Measurements from ENCODE around the gene ADAT2. TPM values are rescaled to one million over a fixed set of nuclear protein-coding genes. Genes with fewer than 3 reads are reported as not detected.

The ADAT2 gene
- total RNA-seq, 2 experiments from 2014 or later = 35.9 to 40.8 TPM

- CTCF ChIA-PET = no interaction called here
- Mint-ChIP-seq H3K36me3 (ENCODE audit: low read depth) (peaks cover 2% of the 10 kb centered on the region), H3K4me1 (ENCODE audit: low read depth) (no peaks in the 10 kb centered on the region), H3K27ac (no peak overlapping the region), H3K27me3 (no peaks in the 10 kb centered on the region), H3K9me3 (no peaks in the 10 kb centered on the region), H3K4me3 (no peak overlapping the region)
- DNase-seq (no peak), ATAC-seq (no peak)
- POLR2A ChIA-PET = interaction anchor here (1.1 kb wide), 1 partner anchor 25 kb away, joined by 3 read pairs; the partner anchor contains the start of gene FUCA2
- intact Hi-C loops (cut with micrococcal nuclease) = no loop called here
- TF ChIP-seq CTCF (IDR thresholded peaks at IDR 0.05) = no peak
Observed at GRCh38 chr6:143486752-143487151, 36.3 kb upstream of the ADAT2 start.

GRCh38 chr6:143485967-143486366 lies 35.5 kb upstream of the ADAT2 start:
- Mint-ChIP-seq H3K36me3 (ENCODE audit: low read depth) (peaks cover 2% of the 10 kb centered on the region), H3K4me3 (no peak overlapping the region), H3K27ac (no peak overlapping the region), H3K27me3 (no peaks in the 10 kb centered on the region), H3K4me1 (ENCODE audit: low read depth) (no peaks in the 10 kb centered on the region), H3K9me3 (no peaks in the 10 kb centered on the region)
- TF ChIP-seq CTCF (IDR thresholded peaks at IDR 0.05) = no peak
- DNase-seq (no peak), ATAC-seq (no peak)
- ChIA-PET POLR2A (interaction anchor here (1.0 kb wide), 1 partner anchor 25 kb away, joined by 4 read pairs; the partner anchor contains the start of gene FUCA2), CTCF (no interaction called here)
- intact Hi-C loops (cut with micrococcal nuclease) = no loop called here

GRCh38 chr6:143482593-143482992 lies 32.1 kb upstream of the ADAT2 start:
- no peaks in the 10 kb centered on the region for H3K4me1 Mint-ChIP-seq (ENCODE audit: low read depth)
- no peak overlapping the region for H3K4me3 Mint-ChIP-seq
- no peak for TF ChIP-seq CTCF (IDR thresholded peaks at IDR 0.05)
- DNase-seq (no peak), ATAC-seq (no peak)
- peaks cover 7% of the 10 kb centered on the region for H3K36me3 Mint-ChIP-seq (ENCODE audit: low read depth)
- ChIA-PET POLR2A (no interaction called here), CTCF (interaction anchor here (1.2 kb wide), 2 partner anchors 9 to 31 kb away, joined by 3 read pairs; no protein-coding TSS in a partner anchor)
- H3K9me3 Mint-ChIP-seq = no peaks in the 10 kb centered on the region
- intact Hi-C loops (cut with micrococcal nuclease) = no loop called here
- no peak overlapping the region for H3K27ac Mint-ChIP-seq
- no peaks in the 10 kb centered on the region for H3K27me3 Mint-ChIP-seq

- DNase-seq (no peak), ATAC-seq (no peak)
- H3K4me3 Mint-ChIP-seq = no peak overlapping the region
- intact Hi-C loops (cut with micrococcal nuclease) = no loop called here
- H3K27me3 Mint-ChIP-seq = no peaks in the 10 kb centered on the region
- CTCF ChIA-PET = no interaction called here
- no peaks in the 10 kb centered on the region for H3K9me3 Mint-ChIP-seq
- POLR2A ChIA-PET = no interaction called here
- H3K4me1 Mint-ChIP-seq (ENCODE audit: low read depth) = no peaks in the 10 kb centered on the region
- H3K36me3 Mint-ChIP-seq (ENCODE audit: low read depth) = peaks cover 33% of the 10 kb centered on the region
- H3K27ac Mint-ChIP-seq = no peak overlapping the region
- TF ChIP-seq CTCF (IDR thresholded peaks at IDR 0.05) = no peak
Observed at GRCh38 chr6:143478479-143479062, 28.1 kb upstream of the ADAT2 start.

- H3K36me3 Mint-ChIP-seq (ENCODE audit: low read depth) = peaks cover 49% of the 10 kb centered on the region
- intact Hi-C loops (cut with micrococcal nuclease) = no loop called here
- no peaks in the 10 kb centered on the region for H3K27me3 Mint-ChIP-seq
- POLR2A ChIA-PET = no interaction called here
- CTCF ChIA-PET = no interaction called here
- no peak for TF ChIP-seq CTCF (IDR thresholded peaks at IDR 0.05)
- DNase-seq (no peak), ATAC-seq (no peak)
- H3K9me3 Mint-ChIP-seq = no peaks in the 10 kb centered on the region
- H3K4me1 Mint-ChIP-seq (ENCODE audit: low read depth) = no peaks in the 10 kb centered on the region
- no peak overlapping the region for H3K27ac Mint-ChIP-seq
- H3K4me3 Mint-ChIP-seq = no peak overlapping the region
Observed at GRCh38 chr6:143476545-143476944, 26.1 kb upstream of the ADAT2 start.

Data from activated CD8-positive, alpha-beta T cell treated with anti-CD3 and anti-CD28 coated beads for 36 hours (primary cell).